ENCODE data around the gene KANTR.

DNA sequence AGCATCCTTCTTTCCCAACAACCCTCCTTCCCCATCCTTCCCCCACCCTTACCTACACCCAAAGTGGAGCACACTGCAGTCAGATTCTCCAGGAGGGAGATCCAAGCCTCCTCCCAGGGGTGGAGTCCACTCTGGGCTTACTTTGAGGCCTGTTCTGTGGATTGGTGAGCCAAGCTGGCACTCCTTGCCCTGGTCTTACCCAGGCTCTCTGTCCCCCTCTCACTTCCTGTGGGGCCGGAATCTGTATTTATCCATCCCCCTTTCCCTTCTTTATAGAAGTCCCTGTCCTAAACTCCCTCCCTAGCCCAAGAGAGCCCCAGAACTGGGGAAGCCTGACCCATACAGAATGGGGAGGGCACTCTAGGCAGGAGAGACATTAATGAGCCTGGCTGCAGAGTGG lies 15.0 kb upstream of the KANTR start:
- TF ChIP-seq, protein P1, sequence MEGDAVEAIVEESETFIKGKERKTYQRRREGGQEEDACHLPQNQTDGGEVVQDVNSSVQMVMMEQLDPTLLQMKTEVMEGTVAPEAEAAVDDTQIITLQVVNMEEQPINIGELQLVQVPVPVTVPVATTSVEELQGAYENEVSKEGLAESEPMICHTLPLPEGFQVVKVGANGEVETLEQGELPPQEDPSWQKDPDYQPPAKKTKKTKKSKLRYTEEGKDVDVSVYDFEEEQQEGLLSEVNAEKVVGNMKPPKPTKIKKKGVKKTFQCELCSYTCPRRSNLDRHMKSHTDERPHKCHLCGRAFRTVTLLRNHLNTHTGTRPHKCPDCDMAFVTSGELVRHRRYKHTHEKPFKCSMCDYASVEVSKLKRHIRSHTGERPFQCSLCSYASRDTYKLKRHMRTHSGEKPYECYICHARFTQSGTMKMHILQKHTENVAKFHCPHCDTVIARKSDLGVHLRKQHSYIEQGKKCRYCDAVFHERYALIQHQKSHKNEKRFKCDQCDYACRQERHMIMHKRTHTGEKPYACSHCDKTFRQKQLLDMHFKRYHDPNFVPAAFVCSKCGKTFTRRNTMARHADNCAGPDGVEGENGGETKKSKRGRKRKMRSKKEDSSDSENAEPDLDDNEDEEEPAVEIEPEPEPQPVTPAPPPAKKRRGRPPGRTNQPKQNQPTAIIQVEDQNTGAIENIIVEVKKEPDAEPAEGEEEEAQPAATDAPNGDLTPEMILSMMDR (IDR thresholded peaks at IDR 0.05; ENCODE audit: insufficient read depth, low read length, poor library complexity, severe bottlenecking) = no peak
- TF ChIP-seq EZH2phosphoT487 (conservative IDR thresholded peaks at IDR 0.05; ENCODE audit: low read length) = no peak
